Left colon (tissue), 2 donors: ENCODE measurements around the gene SUSD6. TPM values are rescaled to one million over a fixed set of nuclear protein-coding genes. Genes with fewer than 3 reads are reported as not detected.

Experiments used
- ATAC-seq: fragments of 200-7000 bp; cut with Tn5 transposase; one replicate; pipeline ENCODE4 v1.9.1; 2020; ENCODE audit warnings: mild to moderate bottlenecking, moderate library complexity
- DNase-seq, 2 donors: peaks; one replicate each; pipeline ENCODE4 v3.0.0-alpha.2; 2020
- intact Hi-C, 2 donors: fragments of 100-400 bp; cut with DNase I in 1 of 2; cut with micrococcal nuclease in 1 of 2; formaldehyde crosslinking; loops; one replicate each; pipeline versions ENCODE4 v1.11.2 to v1.14.0; 2022; cut with DNase I, micrococcal nuclease
- total RNA-seq, 2 donors: library from RNA; stranded (reverse); fragmentation: NEBNext Ultra II Directional; extraction: Animal tissue kit (Norgen Biotek cat#: 25700); gene quantifications; one replicate each; pipeline ENCODE4 v1.2.1, GENCODE V29; 2021
- donor health status: DM: no; HTN: no; CAD: no.
- donor health status: DM: yes; HTN: yes; CAD: no.

SUSD6 gene
- total RNA-seq, 2 donors from 2014 or later: 73.8 to 98.9 TPM

- intact Hi-C loops: no loop called here
- ATAC-seq (no peak), DNase-seq (no peak)
These were observed 88.4 kb downstream of the SUSD6 start for GRCh38 chr14:69699748-69700303.

DNA sequence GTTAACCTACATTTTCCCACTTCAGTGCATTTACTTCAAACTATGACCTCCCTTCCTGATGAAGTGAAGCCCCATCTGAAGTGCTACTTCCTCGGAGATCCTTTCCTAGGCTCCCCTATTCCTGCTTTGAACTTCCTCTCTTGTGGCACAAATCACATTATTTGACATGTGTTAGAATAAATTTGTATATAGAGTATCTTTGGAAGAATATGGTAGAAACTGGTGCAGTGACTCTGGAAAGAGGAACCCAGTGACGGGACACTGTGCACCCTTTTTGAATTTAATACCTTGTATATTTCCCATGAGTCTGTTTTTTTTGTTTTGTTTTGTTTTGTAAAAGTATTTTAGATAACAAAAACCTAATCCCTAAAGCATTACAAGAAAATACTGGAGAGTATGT, 89.2 kb downstream of the SUSD6 start:
- ATAC-seq (no peak), DNase-seq (no peak)
- intact Hi-C loops: no loop called here

DNA sequence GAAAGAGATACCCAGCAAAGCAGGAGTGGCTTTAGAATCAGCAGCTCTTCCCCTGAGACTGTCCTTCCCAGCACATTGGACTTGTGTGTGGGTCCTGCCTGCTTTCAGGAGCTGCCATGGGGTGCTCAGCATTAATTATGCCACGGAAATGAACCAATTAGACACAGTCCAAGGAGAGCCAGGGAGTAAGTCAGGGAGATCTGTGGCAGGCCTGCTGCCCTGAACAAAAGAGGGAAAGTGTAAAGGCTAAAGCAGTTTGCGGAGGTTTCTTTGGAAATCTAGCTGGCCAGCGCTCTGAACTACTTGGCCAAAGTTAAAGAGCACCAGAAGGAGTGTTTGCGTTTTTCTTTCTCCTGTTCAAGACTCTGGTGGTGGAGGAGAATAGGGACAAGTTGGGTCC, 89.9 kb downstream of the SUSD6 start:
- DNase-seq (no peak), ATAC-seq (no peak)
- intact Hi-C loops: no loop called here

- ATAC-seq (no peak), DNase-seq (no peak)
- intact Hi-C loops: no loop called here
These were observed 90.5 kb downstream of the SUSD6 start for GRCh38 chr14:69701857-69702256.

- intact Hi-C loops: no loop called here
- ATAC-seq: peak; percentile 28
- no peak for DNase-seq
These were observed 91.9 kb downstream of the SUSD6 start for GRCh38 chr14:69703047-69704039.

GRCh38 chr14:69704319-69704718, 92.9 kb downstream of the SUSD6 start:
- DNase-seq (no peak), ATAC-seq (no peak)
- intact Hi-C loops: no loop called here

- DNase-seq (no peak), ATAC-seq (no peak)
- intact Hi-C loops: no loop called here
These were observed 94.3 kb downstream of the SUSD6 start for GRCh38 chr14:69705706-69706105.

GRCh38 chr14:69708049-69708448, 96.7 kb downstream of the SUSD6 start:
- no peak for DNase-seq
- ATAC-seq: no peak
- intact Hi-C loops: no loop called here

- DNase-seq (no peak), ATAC-seq (peak; percentile 28)
- intact Hi-C loops: no loop called here
These were observed 97.5 kb downstream of the SUSD6 start for GRCh38 chr14:69708586-69709560.

- DNase-seq: no peak
- ATAC-seq: no peak
- intact Hi-C loops: loop anchor here (5.0 to 10.0 kb wide), 2 partner anchors 103 to 106 kb away; no protein-coding TSS in a partner anchor
These were observed 99.0 kb downstream of the SUSD6 start for GRCh38 chr14:69710378-69710777.

- ATAC-seq: no peak
- peak; percentile 59 to 77 for DNase-seq
- intact Hi-C loops: loop anchor here (5.0 to 10.0 kb wide), 2 partner anchors 104 to 106 kb away; no protein-coding TSS in a partner anchor
These were observed 99.7 kb downstream of the SUSD6 start for GRCh38 chr14:69711065-69711464.

DNA sequence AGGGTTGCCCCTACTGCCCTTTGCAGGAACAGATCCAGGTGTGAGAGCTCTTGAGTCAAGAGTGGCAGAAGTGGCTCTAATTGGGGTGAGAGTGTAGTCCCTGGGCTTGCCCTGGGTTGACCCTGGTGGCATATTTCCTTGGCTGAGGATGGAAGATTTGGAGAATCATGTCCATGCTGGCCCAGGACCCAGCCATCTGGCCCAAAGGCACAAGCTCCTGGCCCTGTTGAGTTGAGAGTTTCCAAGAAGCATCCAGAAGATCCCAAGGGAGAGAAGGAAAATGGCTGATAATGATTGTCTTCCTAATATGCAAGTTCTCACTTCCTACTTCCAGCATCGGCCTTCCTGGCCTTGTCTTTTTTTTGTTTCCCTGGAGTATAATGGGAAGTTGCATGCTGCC, 100.1 kb downstream of the SUSD6 start:
- no peak for DNase-seq
- ATAC-seq: no peak
- intact Hi-C loops: loop anchor here (5.0 to 10.0 kb wide), 2 partner anchors 104 to 107 kb away; no protein-coding TSS in a partner anchor

- peak in 1 of 2 donors; percentile 36 for DNase-seq
- no peak for ATAC-seq
- intact Hi-C loops: loop anchor here (5.0 to 10.0 kb wide), 2 partner anchors 105 to 107 kb away; no protein-coding TSS in a partner anchor
These were observed 100.6 kb downstream of the SUSD6 start for GRCh38 chr14:69711881-69712560.

DNA sequence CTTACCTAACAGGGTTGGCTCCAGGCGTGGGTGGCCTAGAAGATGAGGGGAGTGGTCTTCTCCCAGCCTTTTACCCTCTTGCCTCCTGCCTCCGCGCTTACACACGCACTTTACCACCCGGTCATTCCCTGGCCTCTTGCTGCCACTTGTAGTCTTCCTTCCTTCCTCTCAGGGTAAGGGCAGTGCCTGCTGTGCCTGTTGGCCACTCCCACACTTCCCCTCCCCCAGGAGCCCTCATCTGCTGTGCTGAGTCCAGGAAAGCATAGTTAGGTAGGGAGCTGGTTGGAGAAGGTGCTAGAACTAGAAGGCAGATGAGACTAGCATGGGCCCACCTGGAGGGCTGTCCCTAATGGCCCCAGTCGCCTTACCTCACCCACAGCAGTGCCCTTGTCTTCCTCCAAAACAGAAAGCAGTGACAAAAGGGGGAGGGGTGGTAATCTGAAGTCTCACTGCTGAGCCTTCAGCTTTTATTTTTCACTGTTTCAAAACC, 101.2 kb downstream of the SUSD6 start:
- ATAC-seq: peak; percentile 75
- peak; percentile 83 for DNase-seq
- intact Hi-C loops: loop anchor here (5.0 to 10.0 kb wide), 2 partner anchors 105 to 108 kb away; no protein-coding TSS in a partner anchor

DNA sequence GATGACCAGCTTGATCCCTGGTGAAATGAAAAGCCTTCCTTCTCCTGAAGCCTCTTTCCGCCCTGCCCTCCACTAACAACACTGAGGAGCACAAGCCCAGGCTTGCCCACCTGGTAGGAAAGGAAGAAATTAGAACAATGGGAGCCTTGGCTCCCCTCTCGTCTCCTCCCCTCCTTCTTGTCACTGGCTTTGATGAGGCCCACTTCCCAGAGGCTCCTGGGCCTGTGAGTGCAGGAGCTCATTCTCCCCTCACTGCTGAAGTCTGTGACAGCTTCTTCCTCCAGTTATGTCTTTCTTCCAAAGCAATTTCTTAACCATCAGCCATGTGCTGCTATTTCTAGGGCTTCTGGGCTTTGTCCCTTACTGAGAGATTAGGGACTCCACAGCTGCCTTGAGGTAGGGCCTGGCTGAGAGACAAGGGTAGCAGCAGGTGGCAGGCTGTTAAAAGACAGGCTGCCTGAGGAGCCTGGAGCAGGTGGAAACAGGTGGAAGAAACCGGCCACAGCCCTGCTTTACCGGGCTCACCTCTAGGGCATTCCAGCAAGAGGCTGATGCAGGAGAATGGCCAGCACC, 101.9 kb downstream of the SUSD6 start:
- intact Hi-C loops: loop anchor here (5.0 to 10.0 kb wide), 2 partner anchors 106 to 108 kb away; no protein-coding TSS in a partner anchor
- peak; percentile 55 to 57 for DNase-seq
- ATAC-seq: peak; percentile 63

- DNase-seq (peak; percentile 51 to 58), ATAC-seq (peak; percentile 67)
- intact Hi-C loops: loop anchor here (5.0 to 10.0 kb wide), 2 partner anchors 107 to 109 kb away; no protein-coding TSS in a partner anchor
These were observed 102.7 kb downstream of the SUSD6 start for GRCh38 chr14:69713993-69714679.
